SU-DHL-6 (cell line): ENCODE results near the gene KCTD4.
"Not testable (repeated sequence)": the region's sequence is repeated elsewhere in the genome, so short reads cannot be mapped to it uniquely, and the experiment has no call there.

Experiments used
- H2AFZ ChIP-seq: fragments of 200-600 bp; sonication (generic); 2 replicates; pipeline ENCODE4 v1.6.1; 2014; ENCODE audit warnings: low read depth, mild to moderate bottlenecking, moderate library complexity, mixed read lengths, antibody characterized with exemption, low read length; ENCODE audit not compliant: severe bottlenecking
- H3F3A ChIP-seq: fragments of 200-600 bp; shearing (Covaris generic); 2 replicates; pipeline ENCODE4 v1.6.0; 2016; ENCODE audit warnings: antibody characterized with exemption, mild to moderate bottlenecking; ENCODE audit not compliant: insufficient read depth
- H3K27ac ChIP-seq: fragments of 200-600 bp; sonication (generic); 2 replicates; pipeline ENCODE4 v1.5.1; 2016; ENCODE audit warnings: low read depth, mild to moderate bottlenecking, low read length, moderate library complexity, mixed read lengths
- H3K27me3 ChIP-seq: fragments of 200-600 bp; sonication (generic), shearing (Covaris generic); 2 replicates; pipeline ENCODE4 v1.6.0; 2014; ENCODE audit warnings: mild to moderate bottlenecking, low read length
- H3K36me3 ChIP-seq: fragments of 200-600 bp; sonication (generic); 2 replicates; pipeline ENCODE4 v1.6.1; 2014; ENCODE audit warnings: mild to moderate bottlenecking, low read length, mixed read lengths
- H3K4me2 ChIP-seq: fragments of 300-600, 200-600 bp; shearing (Covaris generic), sonication (generic); 2 replicates; pipeline ENCODE4 v1.6.0; 2014; ENCODE audit warnings: low read length, low read depth, mild to moderate bottlenecking; ENCODE audit not compliant: poor library complexity, severe bottlenecking
- H3K4me3 ChIP-seq: fragments of 200-600 bp; sonication (generic); 2 replicates; pipeline ENCODE4 v1.5.1; 2014; ENCODE audit warnings: antibody characterized with exemption, low read length, mild to moderate bottlenecking, mixed read lengths; ENCODE audit not compliant: insufficient read depth, poor library complexity, severe bottlenecking
- H3K79me2 ChIP-seq: fragments of 200-600 bp; sonication (generic); 2 replicates; pipeline ENCODE4 v1.6.1; 2014; ENCODE audit warnings: mild to moderate bottlenecking, low read length, moderate library complexity; ENCODE audit not compliant: insufficient read depth
- H3K9ac ChIP-seq: fragments of 200-600 bp; sonication (generic); 2 replicates; pipeline ENCODE4 v1.7.0; 2014; ENCODE audit warnings: mild to moderate bottlenecking, low read length
- H3K9me2 ChIP-seq: fragments of 200-600 bp; sonication (generic); replicated peaks from 2 replicates; pipeline ENCODE4 v1.6.1; 2014; ENCODE audit warnings: low read length; ENCODE audit not compliant: insufficient read depth
- H3K9me3 ChIP-seq: fragments of 200-600 bp; sonication (generic); 2 replicates; pipeline ENCODE4 v1.6.1; 2014; ENCODE audit warnings: low read length, mixed read lengths; ENCODE audit not compliant: insufficient read depth
- H4K20me1 ChIP-seq: fragments of 200-600 bp; sonication (generic); 2 replicates; pipeline ENCODE4 v1.6.1; 2014; ENCODE audit warnings: low read depth, mild to moderate bottlenecking, antibody characterized with exemption, low read length, moderate library complexity, mixed read lengths
- EZH2phosphoT487 ChIP-seq: fragments of 200-600 bp; sonication (generic), shearing (Covaris generic); conservative IDR thresholded peaks from 2 replicates; pipeline ENCODE4 v1.6.1; 2018; ENCODE audit warnings: mild to moderate bottlenecking, antibody characterized with exemption, low read length, moderate library complexity, mixed read lengths
- TF ChIP-seq, protein P1 (sequence below): fragments of 200-600 bp; sonication (generic); IDR thresholded peaks from one replicate; pipeline ENCODE4 v1.5.1; 2017; ENCODE audit warnings: antibody characterized with exemption, mild to moderate bottlenecking, low read length, moderate library complexity; ENCODE audit not compliant: insufficient read depth, poor library complexity, severe bottlenecking

The KCTD4 gene

DNA sequence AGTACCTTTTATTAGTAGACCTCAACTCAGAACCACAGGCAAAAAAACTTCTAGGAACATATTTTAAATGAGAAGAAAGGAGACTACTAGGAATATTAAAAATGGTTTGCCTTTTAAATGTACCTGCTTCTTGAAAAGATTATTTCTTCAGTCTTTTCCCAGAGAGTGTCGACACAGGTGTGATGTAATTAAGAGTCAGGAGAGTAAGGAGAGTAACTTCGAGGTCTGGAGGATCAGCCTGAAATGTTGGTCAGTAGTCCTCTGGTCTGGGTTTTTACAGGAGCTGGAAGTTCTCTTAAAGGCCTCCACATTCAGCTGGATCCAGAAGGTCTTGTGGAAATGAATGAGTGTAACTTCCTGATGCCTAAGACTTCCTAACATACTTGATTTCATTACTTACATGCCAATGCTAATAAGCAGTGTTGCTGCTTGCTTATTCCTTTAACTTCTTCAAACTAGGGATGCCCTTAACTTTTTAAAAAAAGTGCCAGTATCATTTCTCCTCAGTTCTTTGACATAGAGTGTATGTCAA is at the start of gene KCTD4:
TSS of gene KCTD4 (minus strand) at position 345 of the 532 bp plus-strand sequence. CDS start 6,478 bp downstream, outside the sequence.
- no peak within 1 kb of the TSS for H3K4me2 ChIP-seq
- no peak within 1 kb of the TSS for H3K4me3 ChIP-seq

DNA sequence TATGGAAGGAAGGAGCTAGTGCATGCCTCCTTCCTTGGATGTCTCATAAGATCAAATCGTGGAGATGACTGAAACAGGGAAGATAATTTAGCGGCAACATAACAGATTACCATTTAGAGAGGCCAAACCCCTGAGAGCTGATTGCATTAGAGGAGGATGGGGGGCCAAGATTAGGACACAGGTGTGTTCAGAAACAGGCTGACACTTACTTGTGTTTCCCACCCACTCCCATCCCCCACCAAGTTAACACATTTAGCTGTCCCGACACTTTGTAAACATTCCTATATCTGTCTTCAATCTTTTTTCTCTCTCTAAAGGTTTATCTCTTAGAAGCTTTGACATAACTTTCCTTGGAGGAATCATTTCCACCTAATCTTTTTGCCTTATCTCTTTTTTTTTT is 48.8 kb upstream of the KCTD4 start:
- TF ChIP-seq, protein P1, sequence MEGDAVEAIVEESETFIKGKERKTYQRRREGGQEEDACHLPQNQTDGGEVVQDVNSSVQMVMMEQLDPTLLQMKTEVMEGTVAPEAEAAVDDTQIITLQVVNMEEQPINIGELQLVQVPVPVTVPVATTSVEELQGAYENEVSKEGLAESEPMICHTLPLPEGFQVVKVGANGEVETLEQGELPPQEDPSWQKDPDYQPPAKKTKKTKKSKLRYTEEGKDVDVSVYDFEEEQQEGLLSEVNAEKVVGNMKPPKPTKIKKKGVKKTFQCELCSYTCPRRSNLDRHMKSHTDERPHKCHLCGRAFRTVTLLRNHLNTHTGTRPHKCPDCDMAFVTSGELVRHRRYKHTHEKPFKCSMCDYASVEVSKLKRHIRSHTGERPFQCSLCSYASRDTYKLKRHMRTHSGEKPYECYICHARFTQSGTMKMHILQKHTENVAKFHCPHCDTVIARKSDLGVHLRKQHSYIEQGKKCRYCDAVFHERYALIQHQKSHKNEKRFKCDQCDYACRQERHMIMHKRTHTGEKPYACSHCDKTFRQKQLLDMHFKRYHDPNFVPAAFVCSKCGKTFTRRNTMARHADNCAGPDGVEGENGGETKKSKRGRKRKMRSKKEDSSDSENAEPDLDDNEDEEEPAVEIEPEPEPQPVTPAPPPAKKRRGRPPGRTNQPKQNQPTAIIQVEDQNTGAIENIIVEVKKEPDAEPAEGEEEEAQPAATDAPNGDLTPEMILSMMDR: no peak
- TF ChIP-seq EZH2phosphoT487: no peak
- Histone ChIP-seq H3K27me3 (no peaks in the 10 kb centered on the region), H3K9ac (no peak overlapping the region), H3K4me2 (no peak overlapping the region), H4K20me1 (no peaks in the 10 kb centered on the region), H2AFZ (no peak overlapping the region), H3F3A (no peaks in the 10 kb centered on the region), H3K36me3 (no peaks in the 10 kb centered on the region), H3K9me2 (no peaks in the 10 kb centered on the region), H3K27ac (no peak overlapping the region), H3K4me3 (no peak overlapping the region), H3K79me2 (0 out of 2 replicates have a peak, but pooled peaks cover 4% of the 10 kb centered on the region), H3K9me3 (no peaks in the 10 kb centered on the region)

More for the DNA sequence above, at the start of gene KCTD4:
- Histone ChIP-seq H3K9me2 (no peaks in the 10 kb centered on the region), H3K27me3 (no peaks in the 10 kb centered on the region), H3F3A (no peaks in the 10 kb centered on the region), H2AFZ (no peak within 1 kb of the TSS), H3K36me3 (no peaks in the 10 kb centered on the region), H4K20me1 (0 out of 2 replicates have a peak, but pooled peaks cover 4% of the 10 kb centered on the region), H3K9me3 (no peaks in the 10 kb centered on the region), H3K27ac (no peak within 1 kb of the TSS), H3K9ac (no peak within 1 kb of the TSS), H3K79me2 (0 out of 2 replicates have a peak, but pooled peaks cover under 1% of the 10 kb centered on the region)
- no peak for TF ChIP-seq EZH2phosphoT487
- TF ChIP-seq, protein P1: no peak

GRCh38 chr13:45244736-45245135 is 43.9 kb upstream of the KCTD4 start:
- not testable (repeated sequence) for H3K27me3 ChIP-seq, H3K9me3 ChIP-seq, H3K9ac ChIP-seq, H3K79me2 ChIP-seq, H3K27ac ChIP-seq, H2AFZ ChIP-seq, H3K4me3 ChIP-seq, H4K20me1 ChIP-seq, H3F3A ChIP-seq, H3K4me2 ChIP-seq, H3K36me3 ChIP-seq, H3K9me2 ChIP-seq

- H3K27ac ChIP-seq: no peak overlapping the region
- no peak overlapping the region for H3K4me3 ChIP-seq
- no peaks in the 10 kb centered on the region for H3K36me3 ChIP-seq
- H3K79me2 ChIP-seq: 0 out of 2 replicates have a peak, but pooled peaks cover 7% of the 10 kb centered on the region
- H4K20me1 ChIP-seq: no peaks in the 10 kb centered on the region
- TF ChIP-seq, protein P1: no peak
- no peak for TF ChIP-seq EZH2phosphoT487
- H3K9me2 ChIP-seq: no peaks in the 10 kb centered on the region
- no peaks in the 10 kb centered on the region for H3K27me3 ChIP-seq
- no peaks in the 10 kb centered on the region for H3F3A ChIP-seq
- H3K9me3 ChIP-seq: no peaks in the 10 kb centered on the region
- no peak overlapping the region for H2AFZ ChIP-seq
- H3K9ac ChIP-seq: no peak overlapping the region
- H3K4me2 ChIP-seq: no peak overlapping the region
These were observed 42.2 kb upstream of the KCTD4 start for GRCh38 chr13:45243077-45243476.
